ENCODE data around the gene ENTREP1. TPM values are rescaled to one million over a fixed set of nuclear protein-coding genes. Genes with fewer than 3 reads are reported as not detected.

The ENTREP1 gene
- total RNA-seq, 2 experiments from 2014 or later = not detected

GRCh38 chr9:69347607-69348006 is 22.6 kb downstream of the ENTREP1 start:
- intact Hi-C loops (cut with DNase I, micrococcal nuclease) = loop anchor here in 1 of 2 experiments (5.0 kb wide), 1 partner anchor 50 kb away; no protein-coding TSS in a partner anchor
- Mint-ChIP-seq H3K4me3 (no peak overlapping the region), H3K27me3 (peaks cover 23% of the 10 kb centered on the region), H3K9me3 (ENCODE audit: low read depth) (no peaks in the 10 kb centered on the region), H3K27ac (no peak overlapping the region), H3K36me3 (ENCODE audit: low read depth) (no peaks in the 10 kb centered on the region), H3K4me1 (no peaks in the 10 kb centered on the region)
- DNase-seq (no peak), ATAC-seq (no peak)
- ChIA-PET POLR2A (no interaction called here), CTCF (interaction anchor here (0.6 kb wide), 1 partner anchor 73 kb away, joined by 4 read pairs; no protein-coding TSS in a partner anchor)

- DNase-seq (no peak), ATAC-seq (no peak)
- H3K36me3 Mint-ChIP-seq (ENCODE audit: low read depth) = no peaks in the 10 kb centered on the region
- ChIA-PET POLR2A (no interaction called here), CTCF (no interaction called here)
- intact Hi-C loops (cut with DNase I, micrococcal nuclease) = no loop called here
- H3K4me3 Mint-ChIP-seq = no peak overlapping the region
- no peaks in the 10 kb centered on the region for H3K9me3 Mint-ChIP-seq (ENCODE audit: low read depth)
- no peak overlapping the region for H3K27ac Mint-ChIP-seq
- no peaks in the 10 kb centered on the region for H3K4me1 Mint-ChIP-seq
- H3K27me3 Mint-ChIP-seq = peaks cover 19% of the 10 kb centered on the region
Measured at GRCh38 chr9:69351227-69351626, 26.2 kb downstream of the ENTREP1 start.

DNA sequence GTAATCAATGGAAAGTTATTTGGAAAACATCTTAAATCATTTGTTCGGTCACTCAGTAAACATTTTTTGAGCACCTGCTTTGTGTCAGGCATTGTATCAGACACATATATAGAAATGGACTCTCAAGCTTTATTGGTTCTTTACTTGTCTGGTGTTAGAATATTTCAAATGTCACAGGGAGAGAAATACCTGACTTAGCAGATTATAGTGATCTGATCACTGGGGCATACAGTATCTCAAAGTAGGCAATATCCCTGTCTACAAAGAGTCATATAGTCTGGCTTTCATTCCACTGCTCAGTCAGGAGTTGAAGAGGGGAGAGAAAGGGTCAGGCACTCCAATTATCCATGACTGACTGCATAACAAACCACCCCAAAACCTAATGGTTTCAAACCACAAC is 30.2 kb downstream of the ENTREP1 start:
- intact Hi-C loops (cut with DNase I, micrococcal nuclease) = no loop called here
- ATAC-seq (no peak), DNase-seq (no peak)
- ChIA-PET CTCF (no interaction called here), POLR2A (no interaction called here)
- Mint-ChIP-seq H3K9me3 (ENCODE audit: low read depth) (no peaks in the 10 kb centered on the region), H3K4me1 (no peaks in the 10 kb centered on the region), H3K4me3 (no peak overlapping the region), H3K27ac (no peak overlapping the region), H3K27me3 (peaks cover 11% of the 10 kb centered on the region), H3K36me3 (ENCODE audit: low read depth) (no peaks in the 10 kb centered on the region)

- Mint-ChIP-seq H3K9me3 (ENCODE audit: low read depth) (no peaks in the 10 kb centered on the region), H3K27ac (no peak overlapping the region), H3K27me3 (peaks cover 16% of the 10 kb centered on the region), H3K4me3 (no peak overlapping the region), H3K36me3 (ENCODE audit: low read depth) (no peaks in the 10 kb centered on the region), H3K4me1 (no peaks in the 10 kb centered on the region)
- ChIA-PET CTCF (interaction anchor here (0.7 kb wide), 1 partner anchor 1565 kb away, joined by 3 read pairs; no protein-coding TSS in a partner anchor), POLR2A (no interaction called here)
- no peak for DNase-seq
- intact Hi-C loops (cut with DNase I, micrococcal nuclease) = no loop called here
- no peak for ATAC-seq
Measured at GRCh38 chr9:69357030-69357775, 32.2 kb downstream of the ENTREP1 start.

- H3K27ac Mint-ChIP-seq = no peak overlapping the region
- H3K9me3 Mint-ChIP-seq (ENCODE audit: low read depth) = no peaks in the 10 kb centered on the region
- POLR2A ChIA-PET = no interaction called here
- peaks cover 16% of the 10 kb centered on the region for H3K27me3 Mint-ChIP-seq
- intact Hi-C loops (cut with DNase I, micrococcal nuclease) = no loop called here
- CTCF ChIA-PET = no interaction called here
- H3K36me3 Mint-ChIP-seq (ENCODE audit: low read depth) = no peaks in the 10 kb centered on the region
- H3K4me3 Mint-ChIP-seq = no peak overlapping the region
- no peaks in the 10 kb centered on the region for H3K4me1 Mint-ChIP-seq
- no peak for ATAC-seq
- DNase-seq = no peak
Measured at GRCh38 chr9:69357821-69358220, 32.8 kb downstream of the ENTREP1 start.

DNA sequence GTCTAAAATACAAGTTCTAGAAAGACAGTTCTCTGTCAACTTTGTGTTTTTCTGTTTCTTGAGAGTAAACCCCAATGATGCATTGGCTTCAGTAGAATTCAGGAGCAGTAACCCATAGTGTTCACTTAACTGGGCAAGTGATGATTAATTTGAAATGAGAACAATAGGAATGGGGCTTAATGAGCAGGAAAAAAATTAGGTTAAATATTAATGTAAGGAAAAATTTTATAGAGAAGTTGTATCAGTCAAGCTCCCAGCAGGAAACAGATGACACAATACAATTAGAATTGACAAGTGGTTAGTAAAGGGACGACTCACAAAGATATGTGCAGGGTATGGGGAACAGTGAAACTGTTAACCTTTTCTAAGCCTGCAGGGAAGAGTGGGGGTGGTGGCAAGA is 38.2 kb downstream of the ENTREP1 start:
- Mint-ChIP-seq H3K27me3 (peaks cover 13% of the 10 kb centered on the region), H3K4me3 (no peak overlapping the region), H3K36me3 (ENCODE audit: low read depth) (no peaks in the 10 kb centered on the region), H3K9me3 (ENCODE audit: low read depth) (no peaks in the 10 kb centered on the region), H3K27ac (no peak overlapping the region), H3K4me1 (no peaks in the 10 kb centered on the region)
- POLR2A ChIA-PET = no interaction called here
- intact Hi-C loops (cut with DNase I, micrococcal nuclease) = no loop called here
- no peak for DNase-seq
- ATAC-seq = no peak
- CTCF ChIA-PET = interaction anchor here (0.7 kb wide), 1 partner anchor 689 kb away, joined by 3 read pairs; no protein-coding TSS in a partner anchor

GRCh38 chr9:69364510-69365150 is 39.6 kb downstream of the ENTREP1 start:
- ChIA-PET CTCF (no interaction called here), POLR2A (no interaction called here)
- intact Hi-C loops (cut with DNase I, micrococcal nuclease) = no loop called here
- no peaks in the 10 kb centered on the region for H3K36me3 Mint-ChIP-seq (ENCODE audit: low read depth)
- ATAC-seq = no peak
- peaks cover 19% of the 10 kb centered on the region for H3K27me3 Mint-ChIP-seq
- peaks cover 1% of the 10 kb centered on the region for H3K9me3 Mint-ChIP-seq (ENCODE audit: low read depth)
- no peaks in the 10 kb centered on the region for H3K4me1 Mint-ChIP-seq
- DNase-seq = no peak
- no peak overlapping the region for H3K27ac Mint-ChIP-seq
- no peak overlapping the region for H3K4me3 Mint-ChIP-seq

DNA sequence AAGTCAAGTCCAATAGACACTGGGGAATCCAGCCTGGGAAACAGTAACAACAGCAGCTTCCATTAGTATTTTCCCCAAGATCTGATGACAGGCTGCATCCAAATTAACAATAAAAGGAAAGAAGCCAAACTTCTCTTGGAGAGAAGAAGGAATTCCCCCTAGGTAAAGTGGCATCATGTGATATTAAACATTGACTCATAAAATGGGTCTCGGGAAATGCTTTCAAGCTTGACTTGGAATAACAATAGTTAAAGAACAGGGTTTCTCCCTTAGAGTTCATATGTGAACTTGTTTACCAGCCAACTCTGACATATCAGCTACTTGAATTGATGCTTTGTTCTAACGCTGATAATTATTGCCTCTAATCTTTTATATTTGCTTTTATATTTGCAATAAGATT is 45.4 kb downstream of the ENTREP1 start:
- Mint-ChIP-seq H3K9me3 (ENCODE audit: low read depth) (peaks cover 1% of the 10 kb centered on the region), H3K27me3 (peaks cover 19% of the 10 kb centered on the region), H3K4me1 (no peaks in the 10 kb centered on the region), H3K4me3 (no peak overlapping the region), H3K36me3 (ENCODE audit: low read depth) (no peaks in the 10 kb centered on the region), H3K27ac (no peak overlapping the region)
- ATAC-seq = no peak
- ChIA-PET POLR2A (no interaction called here), CTCF (no interaction called here)
- intact Hi-C loops (cut with DNase I, micrococcal nuclease) = no loop called here
- DNase-seq = no peak

- CTCF ChIA-PET = no interaction called here
- H3K4me1 Mint-ChIP-seq = no peaks in the 10 kb centered on the region
- H3K27me3 Mint-ChIP-seq = peaks cover 19% of the 10 kb centered on the region
- no peak for ATAC-seq
- intact Hi-C loops (cut with DNase I, micrococcal nuclease) = no loop called here
- no peak overlapping the region for H3K27ac Mint-ChIP-seq
- DNase-seq = no peak
- H3K36me3 Mint-ChIP-seq (ENCODE audit: low read depth) = no peaks in the 10 kb centered on the region
- no peak overlapping the region for H3K4me3 Mint-ChIP-seq
- POLR2A ChIA-PET = no interaction called here
- H3K9me3 Mint-ChIP-seq (ENCODE audit: low read depth) = peaks cover 1% of the 10 kb centered on the region
Measured at GRCh38 chr9:69371001-69371400, 46.0 kb downstream of the ENTREP1 start.

- POLR2A ChIA-PET = no interaction called here
- no peaks in the 10 kb centered on the region for H3K9me3 Mint-ChIP-seq (ENCODE audit: low read depth)
Measured at GRCh38 chr9:69376651-69377050, 51.6 kb downstream of the ENTREP1 start.

DNA sequence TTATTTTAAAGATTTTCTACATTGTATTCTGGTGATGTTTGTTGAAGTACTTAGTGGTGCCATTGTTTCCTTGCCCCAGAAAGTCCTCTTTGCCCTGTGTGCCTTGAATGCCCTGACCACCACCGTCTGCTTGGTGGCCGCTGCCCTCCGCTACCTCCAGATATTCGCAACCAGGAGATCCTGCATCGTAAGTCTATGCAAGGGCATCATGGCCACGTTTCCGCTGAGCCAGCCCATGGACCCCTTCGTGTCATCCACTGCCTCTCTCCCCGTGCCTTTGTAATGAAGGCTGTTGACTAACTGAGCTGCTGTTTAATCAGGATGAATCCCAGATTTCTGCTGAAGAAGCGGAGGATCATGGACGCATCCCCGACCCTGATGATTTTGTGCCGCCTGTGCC is 52.3 kb downstream of the ENTREP1 start:
- Mint-ChIP-seq H3K9me3 (ENCODE audit: low read depth) (no peaks in the 10 kb centered on the region), H3K27me3 (peaks cover 8% of the 10 kb centered on the region), H3K4me3 (no peak overlapping the region), H3K36me3 (ENCODE audit: low read depth) (no peaks in the 10 kb centered on the region), H3K4me1 (no peaks in the 10 kb centered on the region), H3K27ac (no peak overlapping the region)
- intact Hi-C loops (cut with DNase I, micrococcal nuclease) = no loop called here
- ChIA-PET CTCF (no interaction called here), POLR2A (no interaction called here)
- DNase-seq (no peak), ATAC-seq (no peak)

More at GRCh38 chr9:69376651-69377050, 51.6 kb downstream of the ENTREP1 start:
- Mint-ChIP-seq H3K36me3 (ENCODE audit: low read depth) (no peaks in the 10 kb centered on the region), H3K4me3 (no peak overlapping the region), H3K4me1 (no peaks in the 10 kb centered on the region), H3K27me3 (peaks cover 9% of the 10 kb centered on the region), H3K27ac (no peak overlapping the region)
- intact Hi-C loops (cut with DNase I, micrococcal nuclease) = no loop called here
- DNase-seq (no peak), ATAC-seq (no peak)
- CTCF ChIA-PET = no interaction called here

- no peak for DNase-seq
- Mint-ChIP-seq H3K9me3 (ENCODE audit: low read depth) (no peaks in the 10 kb centered on the region), H3K4me1 (no peaks in the 10 kb centered on the region), H3K27me3 (peaks cover 8% of the 10 kb centered on the region), H3K4me3 (no peak overlapping the region), H3K36me3 (ENCODE audit: low read depth) (no peaks in the 10 kb centered on the region), H3K27ac (no peak overlapping the region)
- no peak for ATAC-seq
- ChIA-PET POLR2A (no interaction called here), CTCF (no interaction called here)
- intact Hi-C loops (cut with DNase I, micrococcal nuclease) = no loop called here
Measured at GRCh38 chr9:69377981-69378380, 53.0 kb downstream of the ENTREP1 start.
